H1 (cell line): Measurements from ENCODE around the gene LPCAT1.

Experiments
- CREB1 ChIP-seq: IDR thresholded peaks from 2 replicates; pipeline ENCODE4 v1.6.1; 2012; ENCODE audit warnings: inconsistent platforms
- KDM1A ChIP-seq: fragments of 200-600, 300-600 bp; sonication (generic); IDR thresholded peaks from 2 replicates; pipeline ENCODE4 v1.7.1; 2016; ENCODE audit warnings: mild to moderate bottlenecking, low read length, borderline replicate concordance
- POLR2A ChIP-seq, 2 experiments: IDR thresholded peaks; 1 replicate in 1 of 2; 2 replicates in 1 of 2; pipeline ENCODE4 v1.6.1; 2011; ENCODE audit warnings: low read depth in 2 of 2, low read length in 2 of 2, mild to moderate bottlenecking in 2 of 2; ENCODE audit errors: control extremely low read depth in 1 of 2
- POLR2AphosphoS5 ChIP-seq: IDR thresholded peaks from 2 replicates; pipeline ENCODE4 v1.6.1; 2011; ENCODE audit warnings: low read depth, low read length

- peak; percentile 25; the same call in 1 of the 2 replicates for TF ChIP-seq POLR2AphosphoS5
- TF ChIP-seq CREB1: no peak
- TF ChIP-seq KDM1A: no peak
- no peak for TF ChIP-seq POLR2A (IDR thresholded peaks at IDR 0.05; ENCODE audit: control extremely low read depth in 1 of 2, low read depth in 2 of 2, low read length in 2 of 2)
These were observed 18.1 kb downstream of the LPCAT1 start for GRCh38 chr5:1505506-1506241.
